ENCODE results near the gene ANKLE2. TPM values are rescaled to one million over a fixed set of nuclear protein-coding genes. Genes with fewer than 3 reads are reported as not detected.

ANKLE2 gene
- total and polyA plus RNA-seq, 8 donors: 20.0 to 39.6 (median 23.6) TPM

- no peaks in the 10 kb centered on the region for H3K9me3 ChIP-seq
- no peaks in the 10 kb centered on the region for H3K27me3 ChIP-seq
- intact Hi-C loops (cut with DNase I): no loop called here
- ATAC-seq: no peak
- no peak overlapping the region for H3K4me3 ChIP-seq
- no peak for FAIRE-seq
- WGBS, 2 donors: 91 to 98% methylated on average over 18 of the region's 18 CpGs
- no peak for DNase-seq
- H3K4me1 ChIP-seq: no peaks in the 10 kb centered on the region
- no peak for TF ChIP-seq CTCF (IDR thresholded peaks at IDR 0.05)
- H3K36me3 ChIP-seq: peaks cover 0 to 58% (median 40%) of the 10 kb centered on the region in 3 donors
- no peak overlapping the region for H3K27ac ChIP-seq
Measured at GRCh38 chr12:132774159-132774558, 12.5 kb upstream of the ANKLE2 start.

GRCh38 chr12:132773077-132773955 is 11.7 kb upstream of the ANKLE2 start:
- no peak overlapping the region for H3K4me3 ChIP-seq
- H3K9me3 ChIP-seq: no peaks in the 10 kb centered on the region
- no peak for FAIRE-seq
- intact Hi-C loops (cut with DNase I): no loop called here
- H3K27me3 ChIP-seq: no peaks in the 10 kb centered on the region
- H3K36me3 ChIP-seq: peaks cover 0 to 58% (median 40%) of the 10 kb centered on the region in 3 donors
- no peak overlapping the region for H3K27ac ChIP-seq
- WGBS, 2 donors: 93 to 94% methylated on average over 40 to 41 of the region's 41 CpGs
- no peaks in the 10 kb centered on the region for H3K4me1 ChIP-seq
- no peak for DNase-seq
- TF ChIP-seq CTCF (IDR thresholded peaks at IDR 0.05): no peak
- no peak for ATAC-seq

- Histone ChIP-seq H3K27ac (no peak overlapping the region), H3K4me1 (no peaks in the 10 kb centered on the region), H3K9me3 (no peaks in the 10 kb centered on the region), H3K36me3 (peaks cover 0 to 54% (median 38%) of the 10 kb centered on the region in 3 donors), H3K27me3 (no peaks in the 10 kb centered on the region), H3K4me3 (no peak overlapping the region)
- intact Hi-C loops (cut with DNase I): no loop called here
- WGBS, 2 donors: 92% methylated on average over 14 of the region's 14 CpGs
- FAIRE-seq (no peak), DNase-seq (no peak), ATAC-seq (peak in 1 of 4 donors; percentile 22)
- TF ChIP-seq CTCF (IDR thresholded peaks at IDR 0.05): no peak
Measured at GRCh38 chr12:132772606-132773005, 11.0 kb upstream of the ANKLE2 start.

GRCh38 chr12:132771126-132771838 is 9.7 kb upstream of the ANKLE2 start:
- DNase-seq: no peak
- WGBS, 2 donors: 96% methylated on average over 15 of the region's 15 CpGs
- no peaks in the 10 kb centered on the region for H3K4me1 ChIP-seq
- no peak for ATAC-seq
- H3K9me3 ChIP-seq: no peaks in the 10 kb centered on the region
- FAIRE-seq: no peak
- no peaks in the 10 kb centered on the region for H3K27me3 ChIP-seq
- intact Hi-C loops (cut with DNase I): no loop called here
- no peak overlapping the region for H3K27ac ChIP-seq
- TF ChIP-seq CTCF (IDR thresholded peaks at IDR 0.05): no peak
- H3K36me3 ChIP-seq: peaks cover 0 to 41% (median 30%) of the 10 kb centered on the region in 3 donors
- H3K4me3 ChIP-seq: no peak overlapping the region

Measured in pancreas (tissue), 10 donors.